ENCODE data around the gene CUL5.

DNA sequence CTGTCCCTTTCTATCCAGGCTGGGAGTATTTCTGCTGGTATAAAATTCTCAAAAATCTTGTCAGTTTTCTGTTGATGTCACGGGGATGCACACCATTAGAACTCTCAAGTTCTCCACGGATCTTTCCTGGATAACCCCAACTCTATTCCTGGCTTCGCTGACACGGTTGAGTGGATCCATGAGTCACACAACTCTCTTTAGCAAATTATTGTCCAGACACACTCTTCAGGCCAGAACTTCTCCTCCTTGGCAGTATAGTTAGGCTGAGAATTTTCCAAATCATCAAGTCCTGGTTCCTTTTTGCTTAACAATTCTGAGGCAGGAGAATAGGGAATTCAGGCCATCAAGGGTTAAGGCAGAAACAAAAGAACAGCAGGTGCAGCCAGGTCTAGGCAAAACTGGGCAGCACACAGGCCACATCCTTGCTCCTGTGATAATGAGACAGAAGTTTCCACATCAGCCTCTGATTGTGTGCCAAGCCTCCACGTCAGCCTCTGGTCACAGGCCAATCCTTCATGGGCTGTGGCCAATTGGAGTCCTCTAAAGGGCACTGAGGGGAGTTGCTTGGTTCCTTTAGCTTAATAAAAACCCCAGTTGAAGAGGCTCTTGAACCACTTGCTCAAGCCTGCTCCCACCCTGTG is 106.9 kb downstream of the CUL5 start:
- TF ChIP-seq EP300 (IDR thresholded peaks at IDR 0.05; ENCODE audit: low read depth) = peak; percentile 17
- no peak for TF ChIP-seq POLR2A (IDR thresholded peaks at IDR 0.05)
- no peak for TF ChIP-seq CTCF (IDR thresholded peaks at IDR 0.05)
- peak; percentile 24 to 52 (median 38) for TF ChIP-seq POLR2AphosphoS5 (IDR thresholded peaks at IDR 0.05)
